GM19455 (cell line): ENCODE measurements around the gene SETBP1.

Source experiments
- ATAC-seq: cut with Tn5 transposase; IDR thresholded peaks from one replicate; pipeline ENCODE4 v1.9.1; 2021; ENCODE audit not compliant: unreplicated experiment

SETBP1 gene

GRCh38 chr18:45006934-45007333 lies 326.2 kb downstream of the SETBP1 start:
- no peak for ATAC-seq

- no peak for ATAC-seq
Observed at GRCh38 chr18:45007531-45007930, 326.8 kb downstream of the SETBP1 start.

GRCh38 chr18:45008694-45009413 lies 328.2 kb downstream of the SETBP1 start:
- ATAC-seq = no peak

- no peak for ATAC-seq
Observed at GRCh38 chr18:45009756-45010155, 329.1 kb downstream of the SETBP1 start.

GRCh38 chr18:45012286-45012685 lies 331.6 kb downstream of the SETBP1 start:
- ATAC-seq = no peak

- ATAC-seq = no peak
Observed at GRCh38 chr18:45014047-45014501, 333.4 kb downstream of the SETBP1 start.

GRCh38 chr18:45015788-45016128 lies 335.1 kb downstream of the SETBP1 start:
- no peak for ATAC-seq

- no peak for ATAC-seq
Observed at GRCh38 chr18:45019469-45019868, 338.8 kb downstream of the SETBP1 start.

GRCh38 chr18:45023519-45023918 lies 342.8 kb downstream of the SETBP1 start:
- ATAC-seq = no peak

- no peak for ATAC-seq
Observed at GRCh38 chr18:45024357-45025088, 343.8 kb downstream of the SETBP1 start.

- ATAC-seq = no peak
Observed at GRCh38 chr18:45025089-45025450, 344.4 kb downstream of the SETBP1 start.

GRCh38 chr18:45026162-45026561 lies 345.5 kb downstream of the SETBP1 start:
- ATAC-seq = no peak

GRCh38 chr18:45034179-45034578 lies 353.5 kb downstream of the SETBP1 start:
- no peak for ATAC-seq

GRCh38 chr18:45037618-45038017 lies 356.9 kb downstream of the SETBP1 start:
- ATAC-seq = no peak

- no peak for ATAC-seq
Observed at GRCh38 chr18:45039376-45039775, 358.7 kb downstream of the SETBP1 start.

- no peak for ATAC-seq
Observed at GRCh38 chr18:45040879-45041278, 360.2 kb downstream of the SETBP1 start.

GRCh38 chr18:45044787-45045186 lies 364.1 kb downstream of the SETBP1 start:
- no peak for ATAC-seq

GRCh38 chr18:45046228-45046627 lies 365.5 kb downstream of the SETBP1 start:
- ATAC-seq = no peak

GRCh38 chr18:45046961-45047360 lies 366.3 kb downstream of the SETBP1 start:
- ATAC-seq = no peak

GRCh38 chr18:45049578-45050319 lies 369.1 kb downstream of the SETBP1 start:
- no peak for ATAC-seq

- ATAC-seq = no peak
Observed at GRCh38 chr18:45050712-45051601, 370.3 kb downstream of the SETBP1 start.
